K562 (cell line): Measurements from ENCODE around the gene DIP2C. TPM values are rescaled to one million over a fixed set of nuclear protein-coding genes. Genes with fewer than 3 reads are reported as not detected.

Experiments used
- ATAC-seq: fragments of 200-7000 bp; cut with Tn5 transposase; 3 replicates; pipeline ENCODE4 v1.9.1; 2020; ENCODE audit warnings: moderate library complexity
- BruUV-seq: library from RNA; stranded (reverse); fragments of 400-500 nt; replicated peaks from 2 replicates; lab custom pipeline; 2021; lab: Mats Ljungman, UMichigan
- CTCF ChIA-PET: fragments of 300-600 bp; formaldehyde crosslinking; extraction: SDS; loops from one replicate; lab custom pipeline; 2021; ENCODE audit warnings: low intra/inter-chr PET ratio; lab: Yijun Ruan, JAX
- POLR2A ChIA-PET: fragments of 300-600, 350-650 bp; sonication (Branson Sonifier 250); formaldehyde crosslinking; extraction: SDS; loops from one replicate; lab custom pipeline; 2021; ENCODE audit warnings: antibody characterized with exemption, inconsistent platforms; lab: Yijun Ruan, JAX
- DNase-seq, 4 experiments: peaks; one replicate each; pipeline versions ENCODE4 v3.0.0 to v3.0.0-alpha.2; 2011 to 2018; ENCODE audit warnings: low spot score in 3 of 4, mixed read lengths in 3 of 4; ENCODE audit errors: extremely low read depth in 1 of 4
- FAIRE-seq: peaks from 2 replicates; lab custom pipeline; 2011; peaks lifted over from hg19 to GRCh38; lab: Jason Lieb, UNC
- H2AFZ ChIP-seq: 2 replicates; pipeline ENCODE4 v1.6.0; 2011; ENCODE audit warnings: low read depth, low read length, control low read depth, inconsistent platforms
- H3K27ac ChIP-seq: fragments of 200-600 bp; 3 replicates; pipeline ENCODE4 v1.8.0; 2011; ENCODE audit warnings: low read depth, mild to moderate bottlenecking, control low read depth, inconsistent platforms, low read length, moderate library complexity, mixed read lengths; ENCODE audit errors: extremely low read depth
- H3K27me3 ChIP-seq, 2 experiments: fragments of 300-600 bp in 1 of 2; 2 replicates in 1 of 2; 3 replicates in 1 of 2; pipeline versions ENCODE4 v1.6.0 to v1.8.0; 2011; ENCODE audit warnings: inconsistent platforms in 2 of 2, low read length in 2 of 2, mild to moderate bottlenecking in 1 of 2, mixed read lengths in 1 of 2, moderate library complexity in 1 of 2; ENCODE audit not compliant: control insufficient read depth in 2 of 2, insufficient read depth in 2 of 2
- H3K36me3 ChIP-seq: fragments of 300-600 bp; 3 replicates; pipeline ENCODE4 v1.8.0; 2011; ENCODE audit warnings: mild to moderate bottlenecking, low read length, inconsistent platforms; ENCODE audit not compliant: control insufficient read depth, insufficient read depth
- H3K4me1 ChIP-seq, 2 experiments: fragments of 200-600 bp in 1 of 2; replicated peaks in 1 of 2; 2 replicates in 1 of 2; 3 replicates in 1 of 2; pipeline versions ENCODE4 v1.5.1 to v1.8.0; 2011; ENCODE audit warnings: inconsistent platforms in 2 of 2, low read length in 2 of 2, mild to moderate bottlenecking in 1 of 2, mixed read lengths in 1 of 2, moderate library complexity in 1 of 2; ENCODE audit not compliant: control insufficient read depth in 2 of 2, insufficient read depth in 2 of 2
- H3K4me2 ChIP-seq: 2 replicates; pipeline ENCODE4 v1.6.1; 2011; ENCODE audit warnings: low read length, control low read depth, inconsistent platforms, mixed read lengths; ENCODE audit not compliant: insufficient read depth
- H3K4me3 ChIP-seq: fragments of 200-600 bp; sonication (generic), shearing (Covaris generic); 2 replicates; pipeline ENCODE4 v1.5.1; 2016; ENCODE audit warnings: control low read depth, inconsistent platforms
- H3K79me2 ChIP-seq: fragments of 200-600 bp; 3 replicates; pipeline ENCODE4 v1.8.0; 2011; ENCODE audit warnings: low read length, inconsistent platforms; ENCODE audit not compliant: control insufficient read depth, insufficient read depth
- H3K9ac ChIP-seq, 2 experiments: 2 replicates each; pipeline versions ENCODE4 v1.6.0 to v1.6.1; 2011; ENCODE audit warnings: low read depth in 2 of 2, low read length in 2 of 2, control low read depth in 1 of 2, inconsistent platforms in 1 of 2, mild to moderate bottlenecking in 1 of 2, mixed read lengths in 1 of 2; ENCODE audit not compliant: insufficient read depth in 1 of 2
- H3K9me1 ChIP-seq: one replicate; pipeline ENCODE4 v1.6.0; 2011; ENCODE audit warnings: inconsistent platforms, mild to moderate bottlenecking, low read length, moderate library complexity; ENCODE audit not compliant: control insufficient read depth, insufficient read depth
- H3K9me3 ChIP-seq: replicated peaks from 2 replicates; pipeline ENCODE4 v1.5.1; 2011; ENCODE audit warnings: low read depth, low read length, inconsistent platforms; ENCODE audit not compliant: control insufficient read depth, insufficient read depth
- H4K20me1 ChIP-seq: replicated peaks from 2 replicates; pipeline ENCODE4 v1.6.1; 2011; ENCODE audit warnings: low read length, inconsistent platforms, mixed read lengths; ENCODE audit not compliant: control insufficient read depth, insufficient read depth
- HMG20B ChIP-seq: fragments of 250-450 bp; sonication (Bioruptor Pico); IDR thresholded peaks from 2 replicates; pipeline ENCODE4 v1.5.0; 2021; ENCODE audit warnings: mild to moderate bottlenecking
- LCOR ChIP-seq: sonication (generic); formaldehyde crosslinking; IDR thresholded peaks from 2 replicates; pipeline ENCODE4 v1.8.0; 2022; ENCODE audit warnings: mild to moderate bottlenecking, missing genetic modification reagents
- NCOA4 ChIP-seq: fragments of 450-650 bp; IDR thresholded peaks from 2 replicates; pipeline ENCODE4 v1.6.1; 2018; ENCODE audit warnings: mild to moderate bottlenecking; ENCODE audit not compliant: partially characterized antibody
- OTX1 ChIP-seq: fragments of 450-650 bp; formaldehyde crosslinking; IDR thresholded peaks from 2 replicates; pipeline ENCODE4 v1.4.0; 2022; ENCODE audit warnings: mild to moderate bottlenecking
- SIN3B ChIP-seq: fragments of 450-650 bp; IDR thresholded peaks from 2 replicates; pipeline ENCODE4 v1.6.1; 2017; ENCODE audit warnings: low read depth, mild to moderate bottlenecking, moderate library complexity
- SPI1 ChIP-seq: IDR thresholded peaks from 2 replicates; pipeline ENCODE4 v1.6.1; 2011; ENCODE audit warnings: low read depth, low read length, control low read depth, borderline replicate concordance
- ZNF445 ChIP-seq: fragments of 250-450 bp; sonication (Bioruptor Pico); IDR thresholded peaks from 2 replicates; pipeline ENCODE4 v1.4.0; 2020; ENCODE audit warnings: low read depth, mild to moderate bottlenecking, moderate library complexity
- WGBS: fragments of 100-300 bp; shearing (Covaris generic); methylation state at CpG from one replicate; pipeline ENCODE4 v1.1.6; 2016; ENCODE audit warnings: low coverage, mixed read lengths; ENCODE audit not compliant: insufficient coverage; ENCODE audit errors: missing lambda C conversion rate; 5-methylcytosine and 5-hydroxymethylcytosine counted together
- in situ Hi-C: fragments of 300-500 bp; cut with MboI; formaldehyde crosslinking; loops from 4 replicates; pipeline ENCODE4 v1.15.0; 2018; ENCODE audit warnings: inconsistent platforms, mixed read lengths
- intact Hi-C: fragments of 100-400 bp; cut with micrococcal nuclease; formaldehyde crosslinking; loops from 2 replicates; pipeline ENCODE4 v1.14.2; 2022
- polyA plus RNA-seq, 8 experiments: library from polyadenylated mRNA; depleted of rRNA in 4 of 8; stranded (reverse) in 5 of 8; unstranded in 3 of 8; fragments of >200 nt; fragmentation: Nextera tagmentation in 2 of 8; fragmentation: Illumina TruSeq in 1 of 8; extraction: Ambion mirVana in 2 of 8; extraction: Trizol in 1 of 8; gene quantifications; 2 replicates each; pipeline versions ENCODE4 v1.2.1 to v1.2.3, GENCODE V29; 2011 to 2014; ENCODE audit warnings: inconsistent platforms in 1 of 8, missing spikeins in 1 of 8
- total RNA-seq, 7 experiments: library from RNA; depleted of rRNA in 6 of 7; stranded (reverse); fragments of >200 nt in 6 of 7; fragmentation: Illumina TruSeq in 2 of 7; extraction: Trizol in 2 of 7; gene quantifications; 2 replicates each; pipeline versions ENCODE4 v1.2.1 to v1.2.3, GENCODE V29; 2011 to 2021; ENCODE audit warnings: low replicate concordance in 1 of 7
- TF ChIP-seq, protein P1 (sequence below): fragments of 250-450 bp; sonication (Bioruptor Pico); IDR thresholded peaks from 2 replicates; pipeline ENCODE4 v1.4.0; 2020; ENCODE audit warnings: mild to moderate bottlenecking, moderate library complexity
- TF ChIP-seq, protein P2 (sequence below): sonication (generic); formaldehyde crosslinking; IDR thresholded peaks from 2 replicates; pipeline ENCODE4 v1.8.1; 2023; ENCODE audit warnings: mild to moderate bottlenecking, missing genetic modification reagents
- TF ChIP-seq, protein P3 (sequence below): sonication (generic); formaldehyde crosslinking; IDR thresholded peaks from 2 replicates; pipeline ENCODE4 v1.8.1; 2022; ENCODE audit warnings: missing genetic modification reagents

The DIP2C gene
- total and polyA plus RNA-seq, 9 of the 15 experiments (the other 6 are each of a cell fraction or from before 2014, with no cell fraction given) = 0.01 TPM; not detected in 8

DNA sequence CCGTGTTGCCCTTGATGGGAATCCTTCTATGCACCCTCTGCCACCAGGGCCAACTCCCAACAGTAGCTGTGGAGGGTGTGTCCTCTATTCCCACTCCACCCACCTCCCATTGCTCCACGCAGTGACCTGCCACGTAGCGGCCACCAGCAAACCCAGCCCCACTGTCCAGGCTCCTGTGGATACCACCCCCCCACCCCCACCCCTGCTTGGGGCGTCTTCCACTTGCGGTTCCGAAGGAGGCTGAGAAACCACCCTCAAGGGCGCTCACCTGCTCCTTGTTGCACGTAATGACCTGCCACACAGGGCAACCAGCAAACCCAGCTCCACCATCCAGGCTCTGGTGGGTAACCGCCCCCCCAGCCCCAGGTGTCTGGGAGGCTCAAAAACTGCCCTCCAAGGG lies 72.0 kb downstream of the DIP2C start:
- H3K4me1 ChIP-seq = no peaks in the 10 kb centered on the region
- H3K36me3 ChIP-seq = no peaks in the 10 kb centered on the region
- no peak overlapping the region for H3K9ac ChIP-seq
- DNase-seq = no peak
- 0% methylated on average over 9 of the region's 10 CpGs for WGBS
- intact Hi-C loops = no loop called here
- no peak overlapping the region for H2AFZ ChIP-seq
- no peaks in the 10 kb centered on the region for H3K9me1 ChIP-seq
- FAIRE-seq = no peak
- H3K4me2 ChIP-seq = no peak overlapping the region
- H4K20me1 ChIP-seq = no peaks in the 10 kb centered on the region
- no peak overlapping the region for H3K27ac ChIP-seq
- H3K27me3 ChIP-seq = peaks cover 51 to 79% of the 10 kb centered on the region in 2 experiments
- POLR2A ChIA-PET = interaction anchor here (1.0 kb wide), 1 partner anchor 18 kb away, joined by 3 read pairs; no protein-coding TSS in a partner anchor
- BruUV-seq = no TSS peak
- H3K9me3 ChIP-seq = no peaks in the 10 kb centered on the region
- no peak overlapping the region for H3K4me3 ChIP-seq
- CTCF ChIA-PET = no interaction called here
- no peak for ATAC-seq
- in situ Hi-C loops = no loop called here
- TF ChIP-seq, protein P1, sequence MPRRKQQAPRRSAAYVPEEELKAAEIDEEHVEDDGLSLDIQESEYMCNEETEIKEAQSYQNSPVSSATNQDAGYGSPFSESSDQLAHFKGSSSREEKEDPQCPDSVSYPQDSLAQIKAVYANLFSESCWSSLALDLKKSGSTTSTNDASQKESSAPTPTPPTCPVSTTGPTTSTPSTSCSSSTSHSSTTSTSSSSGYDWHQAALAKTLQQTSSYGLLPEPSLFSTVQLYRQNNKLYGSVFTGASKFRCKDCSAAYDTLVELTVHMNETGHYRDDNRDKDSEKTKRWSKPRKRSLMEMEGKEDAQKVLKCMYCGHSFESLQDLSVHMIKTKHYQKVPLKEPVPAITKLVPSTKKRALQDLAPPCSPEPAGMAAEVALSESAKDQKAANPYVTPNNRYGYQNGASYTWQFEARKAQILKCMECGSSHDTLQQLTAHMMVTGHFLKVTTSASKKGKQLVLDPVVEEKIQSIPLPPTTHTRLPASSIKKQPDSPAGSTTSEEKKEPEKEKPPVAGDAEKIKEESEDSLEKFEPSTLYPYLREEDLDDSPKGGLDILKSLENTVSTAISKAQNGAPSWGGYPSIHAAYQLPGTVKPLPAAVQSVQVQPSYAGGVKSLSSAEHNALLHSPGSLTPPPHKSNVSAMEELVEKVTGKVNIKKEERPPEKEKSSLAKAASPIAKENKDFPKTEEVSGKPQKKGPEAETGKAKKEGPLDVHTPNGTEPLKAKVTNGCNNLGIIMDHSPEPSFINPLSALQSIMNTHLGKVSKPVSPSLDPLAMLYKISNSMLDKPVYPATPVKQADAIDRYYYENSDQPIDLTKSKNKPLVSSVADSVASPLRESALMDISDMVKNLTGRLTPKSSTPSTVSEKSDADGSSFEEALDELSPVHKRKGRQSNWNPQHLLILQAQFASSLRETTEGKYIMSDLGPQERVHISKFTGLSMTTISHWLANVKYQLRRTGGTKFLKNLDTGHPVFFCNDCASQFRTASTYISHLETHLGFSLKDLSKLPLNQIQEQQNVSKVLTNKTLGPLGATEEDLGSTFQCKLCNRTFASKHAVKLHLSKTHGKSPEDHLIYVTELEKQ (CRISPR knock-in tag) = no peak
- TF ChIP-seq ZNF445 (no peak), LCOR (CRISPR knock-in tag) (no peak), HMG20B (CRISPR knock-in tag) (no peak), SIN3B (no peak), SPI1 (no peak), OTX1 (no peak), NCOA4 (no peak)
- TF ChIP-seq, protein P2, sequence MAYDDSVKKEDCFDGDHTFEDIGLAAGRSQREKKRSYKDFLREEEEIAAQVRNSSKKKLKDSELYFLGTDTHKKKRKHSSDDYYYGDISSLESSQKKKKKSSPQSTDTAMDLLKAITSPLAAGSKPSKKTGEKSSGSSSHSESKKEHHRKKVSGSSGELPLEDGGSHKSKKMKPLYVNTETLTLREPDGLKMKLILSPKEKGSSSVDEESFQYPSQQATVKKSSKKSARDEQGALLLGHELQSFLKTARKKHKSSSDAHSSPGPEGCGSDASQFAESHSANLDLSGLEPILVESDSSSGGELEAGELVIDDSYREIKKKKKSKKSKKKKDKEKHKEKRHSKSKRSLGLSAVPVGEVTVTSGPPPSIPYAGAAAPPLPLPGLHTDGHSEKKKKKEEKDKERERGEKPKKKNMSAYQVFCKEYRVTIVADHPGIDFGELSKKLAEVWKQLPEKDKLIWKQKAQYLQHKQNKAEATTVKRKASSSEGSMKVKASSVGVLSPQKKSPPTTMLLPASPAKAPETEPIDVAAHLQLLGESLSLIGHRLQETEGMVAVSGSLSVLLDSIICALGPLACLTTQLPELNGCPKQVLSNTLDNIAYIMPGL = no peak
- TF ChIP-seq, protein P3, sequence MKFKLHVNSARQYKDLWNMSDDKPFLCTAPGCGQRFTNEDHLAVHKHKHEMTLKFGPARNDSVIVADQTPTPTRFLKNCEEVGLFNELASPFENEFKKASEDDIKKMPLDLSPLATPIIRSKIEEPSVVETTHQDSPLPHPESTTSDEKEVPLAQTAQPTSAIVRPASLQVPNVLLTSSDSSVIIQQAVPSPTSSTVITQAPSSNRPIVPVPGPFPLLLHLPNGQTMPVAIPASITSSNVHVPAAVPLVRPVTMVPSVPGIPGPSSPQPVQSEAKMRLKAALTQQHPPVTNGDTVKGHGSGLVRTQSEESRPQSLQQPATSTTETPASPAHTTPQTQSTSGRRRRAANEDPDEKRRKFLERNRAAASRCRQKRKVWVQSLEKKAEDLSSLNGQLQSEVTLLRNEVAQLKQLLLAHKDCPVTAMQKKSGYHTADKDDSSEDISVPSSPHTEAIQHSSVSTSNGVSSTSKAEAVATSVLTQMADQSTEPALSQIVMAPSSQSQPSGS = no peak
- no peaks in the 10 kb centered on the region for H3K79me2 ChIP-seq
